ENCODE data around the gene MRPS31. TPM values are rescaled to one million over a fixed set of nuclear protein-coding genes. Genes with fewer than 3 reads are reported as not detected.
"Not testable (repeated sequence)": the region's sequence is repeated elsewhere in the genome, so short reads cannot be mapped to it uniquely, and the experiment has no call there.

MRPS31 gene
- total and polyA plus RNA-seq, 8 donors = 6.2 to 22.8 (median 8.8) TPM

DNA sequence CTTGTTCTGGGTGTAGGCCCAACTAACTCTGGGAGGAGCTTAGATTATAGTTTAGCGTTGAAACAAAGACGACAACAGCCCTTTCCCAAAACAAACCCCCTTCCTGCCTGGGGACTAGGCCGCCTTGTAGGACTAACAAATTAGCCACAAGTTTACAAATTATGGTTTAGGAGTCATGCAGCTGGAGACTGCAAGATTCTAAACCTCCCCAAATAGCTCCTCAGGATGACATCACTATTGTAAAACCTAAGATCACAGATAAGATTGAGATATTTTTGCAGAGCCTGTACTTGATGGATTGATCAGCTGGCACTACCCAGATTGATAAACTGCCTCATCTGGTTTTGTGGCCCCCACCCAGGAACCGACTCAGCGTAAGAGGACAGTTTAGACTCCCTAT is 16.1 kb upstream of the MRPS31 start:
- no peak for TF ChIP-seq CTCF (IDR thresholded peaks at IDR 0.05)
- no peak overlapping the region for H3K27ac ChIP-seq
- intact Hi-C loops (cut with DNase I) = no loop called here
- H3K36me3 ChIP-seq = no peaks in the 10 kb centered on the region
- no peaks in the 10 kb centered on the region for H3K4me1 ChIP-seq
- DNase-seq (no peak), FAIRE-seq (no peak), ATAC-seq (no peak)
- no peak overlapping the region for H3K4me3 ChIP-seq
- H3K27me3 ChIP-seq = no peaks in the 10 kb centered on the region
- H3K9me3 ChIP-seq = no peaks in the 10 kb centered on the region
- WGBS, 2 donors = 77 to 86% methylated on average over 5 of the region's 5 CpGs

- Histone ChIP-seq H3K27me3 (no peaks in the 10 kb centered on the region), H3K9me3 (no peaks in the 10 kb centered on the region), H3K4me1 (no peaks in the 10 kb centered on the region), H3K36me3 (no peaks in the 10 kb centered on the region), H3K4me3 (no peak overlapping the region), H3K27ac (no peak overlapping the region)
- no peak for FAIRE-seq
- TF ChIP-seq CTCF (IDR thresholded peaks at IDR 0.05) = no peak
- WGBS, 2 donors = 90 to 93% methylated on average over 4 of the region's 4 CpGs
- ATAC-seq = no peak
- intact Hi-C loops (cut with DNase I) = no loop called here
- DNase-seq = no peak
These were observed 15.6 kb upstream of the MRPS31 start for GRCh38 chr13:40786568-40786996.

GRCh38 chr13:40784540-40784939 is 13.6 kb upstream of the MRPS31 start:
- Histone ChIP-seq H3K4me1 (no peaks in the 10 kb centered on the region), H3K36me3 (no peaks in the 10 kb centered on the region), H3K27ac (no peak overlapping the region), H3K4me3 (no peak overlapping the region), H3K9me3 (no peaks in the 10 kb centered on the region), H3K27me3 (no peaks in the 10 kb centered on the region)
- TF ChIP-seq CTCF (IDR thresholded peaks at IDR 0.05) = no peak
- 77 to 84% methylated on average over 4 of the region's 4 CpGs for WGBS, 2 donors
- no peak for DNase-seq
- ATAC-seq = no peak
- intact Hi-C loops (cut with DNase I) = no loop called here
- FAIRE-seq = no peak

- not testable (repeated sequence) for H3K4me1 ChIP-seq, FAIRE-seq
These were observed 12.0 kb upstream of the MRPS31 start for GRCh38 chr13:40782971-40783370.

DNA sequence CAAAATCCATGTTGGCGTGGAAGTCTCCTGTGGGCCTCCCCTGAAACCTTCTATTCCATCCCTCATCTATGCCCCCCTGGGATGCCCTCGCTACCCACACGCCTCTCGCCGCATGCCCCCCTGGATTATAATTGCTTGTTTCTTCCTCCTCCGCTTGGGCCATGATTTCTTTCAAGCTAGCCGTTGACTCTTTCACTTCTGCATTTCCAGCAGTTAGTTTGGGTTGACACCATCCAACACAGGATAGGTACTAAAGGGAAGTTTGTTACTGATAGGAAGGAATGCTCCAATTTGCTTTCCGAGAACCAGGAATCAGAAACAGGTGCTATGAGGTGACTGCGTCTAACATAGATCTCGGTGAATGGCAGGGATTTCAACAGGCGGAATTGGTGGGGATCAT is 10.7 kb upstream of the MRPS31 start:
- Histone ChIP-seq H3K36me3 (no peaks in the 10 kb centered on the region), H3K4me3 (no peak overlapping the region), H3K27me3 (no peaks in the 10 kb centered on the region), H3K9me3 (no peaks in the 10 kb centered on the region), H3K27ac (no peak overlapping the region), H3K4me1 (no peaks in the 10 kb centered on the region)
- DNase-seq (no peak), FAIRE-seq (no peak), ATAC-seq (no peak)
- intact Hi-C loops (cut with DNase I) = no loop called here
- TF ChIP-seq CTCF (IDR thresholded peaks at IDR 0.05) = no peak
- WGBS, 2 donors = 91 to 92% methylated on average over 11 of the region's 11 CpGs

More at GRCh38 chr13:40782971-40783370, 12.0 kb upstream of the MRPS31 start:
- H3K27me3 ChIP-seq; intact Hi-C loops (cut with DNase I); H3K4me3 ChIP-seq; DNase-seq; H3K27ac ChIP-seq; H3K9me3 ChIP-seq; ATAC-seq; H3K36me3 ChIP-seq: not testable (repeated sequence)
- 95 to 96% methylated on average over 1 of the region's 1 CpG for WGBS, 2 donors

Data from pancreas (tissue), 10 donors.